Astrocyte (in vitro differentiated cells and primary cell): ENCODE data around the gene CDC6. TPM values are rescaled to one million over a fixed set of nuclear protein-coding genes. Genes with fewer than 3 reads are reported as not detected.

Experiments used
- DNase-seq: peaks from one replicate; pipeline ENCODE4 v3.0.0-alpha.2; 2010; ENCODE audit warnings: low read depth
- FAIRE-seq: peaks from 2 replicates; lab custom pipeline; 2011; peaks lifted over from hg19 to GRCh38; lab: Jason Lieb, UNC
- H2AFZ ChIP-seq: 2 replicates; pipeline ENCODE4 v1.6.0; 2012; ENCODE audit warnings: low read depth, low read length, inconsistent platforms
- H3K27ac ChIP-seq: 2 replicates; pipeline ENCODE4 v1.5.1; 2011; ENCODE audit warnings: low read depth, low read length, inconsistent platforms
- H3K27me3 ChIP-seq: 2 replicates; pipeline ENCODE4 v1.6.0; 2011; ENCODE audit warnings: low read length, inconsistent platforms; ENCODE audit not compliant: insufficient read depth
- H3K36me3 ChIP-seq: 2 replicates; pipeline ENCODE4 v1.5.1; 2011; ENCODE audit warnings: low read length, inconsistent platforms; ENCODE audit not compliant: insufficient read depth
- H3K4me1 ChIP-seq: 2 replicates; pipeline ENCODE4 v1.5.1; 2011; ENCODE audit warnings: low read length, inconsistent platforms; ENCODE audit not compliant: insufficient read depth
- H3K4me2 ChIP-seq: 2 replicates; pipeline ENCODE4 v1.6.0; 2012; ENCODE audit warnings: low read length, inconsistent platforms
- H3K4me3 ChIP-seq: 2 replicates; pipeline ENCODE4 v1.5.1; 2011; ENCODE audit warnings: low read depth, mild to moderate bottlenecking, low read length, inconsistent platforms; ENCODE audit not compliant: insufficient read depth
- H3K79me2 ChIP-seq: 2 replicates; pipeline ENCODE4 v1.6.0; 2012; ENCODE audit warnings: mild to moderate bottlenecking, low read length, inconsistent platforms; ENCODE audit not compliant: insufficient read depth
- H3K9ac ChIP-seq: 2 replicates; pipeline ENCODE4 v1.6.0; 2012; ENCODE audit warnings: mild to moderate bottlenecking, low read length, inconsistent platforms
- H3K9me3 ChIP-seq: 2 replicates; pipeline ENCODE4 v1.5.1; 2012; ENCODE audit warnings: low read depth, mild to moderate bottlenecking, low read length, inconsistent platforms; ENCODE audit not compliant: insufficient read depth
- H4K20me1 ChIP-seq: 2 replicates; pipeline ENCODE4 v1.6.0; 2012; ENCODE audit warnings: low read length, inconsistent platforms; ENCODE audit not compliant: insufficient read depth
- H3K27ac Mint-ChIP-seq: one replicate; pipeline ENCODE4 v1.8.0; 2021; ENCODE audit warnings: mild to moderate bottlenecking, mixed read lengths; ENCODE audit not compliant: unreplicated experiment
- H3K27me3 Mint-ChIP-seq: one replicate; pipeline ENCODE4 v1.8.0; 2021; ENCODE audit warnings: low read depth, mixed read lengths; ENCODE audit not compliant: unreplicated experiment
- H3K36me3 Mint-ChIP-seq: one replicate; pipeline ENCODE4 v1.8.0; 2021; ENCODE audit warnings: low read depth, mixed read lengths; ENCODE audit not compliant: unreplicated experiment
- H3K4me1 Mint-ChIP-seq: one replicate; pipeline ENCODE4 v1.8.0; 2021; ENCODE audit warnings: low read depth, mixed read lengths; ENCODE audit not compliant: unreplicated experiment
- H3K4me3 Mint-ChIP-seq: one replicate; pipeline ENCODE4 v1.8.0; 2021; ENCODE audit warnings: mild to moderate bottlenecking, moderate library complexity, mixed read lengths; ENCODE audit not compliant: unreplicated experiment
- H3K9me3 Mint-ChIP-seq: one replicate; pipeline ENCODE4 v1.8.0; 2021; ENCODE audit warnings: mild to moderate bottlenecking, mixed read lengths; ENCODE audit not compliant: unreplicated experiment
- EZH2 ChIP-seq: IDR thresholded peaks from 2 replicates; pipeline ENCODE4 v1.6.1; 2012; ENCODE audit warnings: mild to moderate bottlenecking, low read length, inconsistent platforms; ENCODE audit not compliant: insufficient read depth
- total RNA-seq: library from RNA; stranded (reverse); gene quantifications from 2 replicates; pipeline ENCODE4 v1.2.1, GENCODE V29; 2021
- TF ChIP-seq, protein P1 (sequence below): IDR thresholded peaks from 2 replicates; pipeline ENCODE4 v1.5.1; 2011; ENCODE audit warnings: low read depth, mild to moderate bottlenecking, inconsistent platforms, low read length, moderate library complexity; ENCODE audit not compliant: insufficient read depth

The CDC6 gene
- total RNA-seq, 1 donor from 2014 or later: 14.4 TPM

DNA sequence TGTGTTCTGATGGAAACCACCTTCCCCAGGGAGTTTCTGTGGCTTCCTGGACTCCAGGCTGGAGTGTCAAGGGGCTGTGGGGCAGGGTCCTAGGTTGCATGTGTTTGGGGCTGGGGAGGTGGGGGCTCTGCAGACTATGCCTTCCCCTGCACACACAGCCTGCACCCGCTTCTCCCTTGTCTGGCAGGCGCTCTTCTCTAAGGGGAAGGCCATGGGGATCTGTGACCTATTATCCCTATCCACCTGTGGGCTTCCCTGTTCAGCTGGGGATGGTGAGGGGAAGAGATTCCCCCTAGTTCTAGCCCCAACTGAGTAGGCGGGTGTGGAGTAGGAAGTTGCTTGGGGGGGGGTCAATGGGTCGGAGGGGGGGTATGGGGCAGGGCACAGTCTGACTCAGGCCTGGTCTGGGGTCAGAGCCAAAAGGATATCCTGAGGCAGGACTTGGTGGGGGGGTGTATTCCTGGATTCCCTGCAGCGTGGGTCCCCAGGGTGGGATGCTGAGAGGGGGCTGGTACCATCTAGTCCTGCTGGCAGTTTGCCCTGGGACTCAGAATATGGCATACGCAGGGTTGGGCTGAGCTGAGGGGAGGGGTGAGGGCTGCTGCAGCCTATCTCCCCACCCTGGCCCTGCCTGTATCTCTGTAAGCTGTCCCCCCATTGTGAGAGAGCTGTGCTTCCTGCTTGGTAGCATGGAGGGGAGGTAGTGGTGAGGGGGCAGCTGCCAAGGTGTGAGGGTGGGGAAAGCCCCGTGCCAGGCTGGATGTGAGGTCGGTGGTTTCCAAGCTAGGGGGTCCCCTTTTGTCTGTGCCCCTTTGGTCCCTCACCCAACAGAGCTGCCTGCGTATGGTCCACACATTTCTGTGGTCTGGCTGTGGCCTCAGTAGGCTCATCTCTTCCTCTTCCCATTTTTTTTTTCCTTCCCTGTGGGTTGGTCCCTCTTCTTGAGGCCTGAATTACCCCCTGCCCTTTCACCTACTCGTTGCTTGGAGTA is 36.0 kb downstream of the CDC6 start:
- peaks cover 59% of the 10 kb centered on the region for H3K4me1 ChIP-seq

DNA sequence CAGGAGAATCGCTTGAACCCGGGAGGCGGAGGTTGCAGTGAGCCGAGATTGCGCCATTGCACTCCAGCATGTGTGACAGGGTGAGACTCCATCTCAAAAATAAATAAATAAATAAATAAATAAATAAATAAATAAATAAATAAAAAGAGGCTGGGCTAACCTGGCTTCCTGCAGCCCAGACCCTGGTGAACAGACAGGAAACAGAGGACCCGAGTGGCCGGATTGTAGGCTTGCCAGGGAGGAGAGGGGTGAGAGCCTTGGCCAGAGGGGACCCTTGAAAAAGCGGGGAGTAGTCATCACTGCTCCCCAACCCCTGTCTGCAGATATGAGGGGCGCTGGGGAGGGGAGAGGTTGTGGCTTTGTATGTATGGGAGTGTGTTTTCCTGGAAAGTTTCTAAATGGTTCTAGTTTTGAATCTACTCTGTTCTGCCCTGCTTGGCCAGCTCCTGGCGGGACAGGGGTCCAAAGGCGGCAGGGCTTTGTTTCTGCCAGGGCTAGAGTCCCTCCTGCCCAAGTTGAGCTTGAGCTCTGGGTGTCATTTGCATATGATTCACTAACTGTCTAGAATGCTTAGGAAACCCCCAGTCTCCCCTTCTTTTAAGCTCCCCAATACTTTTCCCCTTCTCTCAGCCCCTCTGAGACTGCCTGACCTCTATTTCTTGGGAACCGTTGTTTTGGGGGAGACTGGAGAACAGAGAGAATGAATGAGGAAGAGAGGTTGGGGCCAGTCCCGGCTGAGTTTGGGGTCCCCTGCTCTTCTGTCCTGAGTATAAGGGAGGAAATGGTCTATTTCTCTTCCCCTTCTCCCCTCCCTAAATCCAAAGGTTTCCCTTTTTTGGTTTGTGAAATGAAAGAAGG is 37.7 kb downstream of the CDC6 start:
- Mint-ChIP-seq H3K4me3 (no peak overlapping the region), H3K27me3 (no peaks in the 10 kb centered on the region), H3K9me3 (no peaks in the 10 kb centered on the region), H3K36me3 (no peaks in the 10 kb centered on the region), H3K27ac (peak overlapping the region; percentile 66), H3K4me1 (peaks cover 60% of the 10 kb centered on the region)
- peaks cover 46% of the 10 kb centered on the region for H3K4me1 ChIP-seq
- no peaks in the 10 kb centered on the region for H3K36me3 ChIP-seq
- no peak overlapping the region for H3K4me3 ChIP-seq
- H3K27me3 ChIP-seq: no peaks in the 10 kb centered on the region
- H2AFZ ChIP-seq: no peak overlapping the region
- no peak for FAIRE-seq
- peaks cover 91% of the 10 kb centered on the region for H3K79me2 ChIP-seq
- H3K9ac ChIP-seq: no peak overlapping the region
- no peaks in the 10 kb centered on the region for H3K9me3 ChIP-seq
- H4K20me1 ChIP-seq: peaks cover 67% of the 10 kb centered on the region
- DNase-seq: no peak
- no peak overlapping the region for H3K4me2 ChIP-seq
- TF ChIP-seq EZH2: no peak
- TF ChIP-seq, protein P1, sequence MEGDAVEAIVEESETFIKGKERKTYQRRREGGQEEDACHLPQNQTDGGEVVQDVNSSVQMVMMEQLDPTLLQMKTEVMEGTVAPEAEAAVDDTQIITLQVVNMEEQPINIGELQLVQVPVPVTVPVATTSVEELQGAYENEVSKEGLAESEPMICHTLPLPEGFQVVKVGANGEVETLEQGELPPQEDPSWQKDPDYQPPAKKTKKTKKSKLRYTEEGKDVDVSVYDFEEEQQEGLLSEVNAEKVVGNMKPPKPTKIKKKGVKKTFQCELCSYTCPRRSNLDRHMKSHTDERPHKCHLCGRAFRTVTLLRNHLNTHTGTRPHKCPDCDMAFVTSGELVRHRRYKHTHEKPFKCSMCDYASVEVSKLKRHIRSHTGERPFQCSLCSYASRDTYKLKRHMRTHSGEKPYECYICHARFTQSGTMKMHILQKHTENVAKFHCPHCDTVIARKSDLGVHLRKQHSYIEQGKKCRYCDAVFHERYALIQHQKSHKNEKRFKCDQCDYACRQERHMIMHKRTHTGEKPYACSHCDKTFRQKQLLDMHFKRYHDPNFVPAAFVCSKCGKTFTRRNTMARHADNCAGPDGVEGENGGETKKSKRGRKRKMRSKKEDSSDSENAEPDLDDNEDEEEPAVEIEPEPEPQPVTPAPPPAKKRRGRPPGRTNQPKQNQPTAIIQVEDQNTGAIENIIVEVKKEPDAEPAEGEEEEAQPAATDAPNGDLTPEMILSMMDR: no peak
- no peak overlapping the region for H3K27ac ChIP-seq

More for the DNA sequence above, 36.0 kb downstream of the CDC6 start:
- no peaks in the 10 kb centered on the region for H3K36me3 Mint-ChIP-seq
- Histone ChIP-seq H3K27me3 (no peaks in the 10 kb centered on the region), H3K27ac (peak overlapping the region; percentile 90), H4K20me1 (peaks cover 68% of the 10 kb centered on the region), H3K4me3 (no peak overlapping the region), H3K79me2 (peaks cover 96% of the 10 kb centered on the region), H3K9me3 (no peaks in the 10 kb centered on the region), H3K9ac (peak overlapping the region; percentile 77), H3K36me3 (no peaks in the 10 kb centered on the region), H3K4me2 (peak overlapping the region; percentile 96), H2AFZ (no peak overlapping the region)
- peak overlapping the region; percentile 28 for H3K4me3 Mint-ChIP-seq
- no peaks in the 10 kb centered on the region for H3K27me3 Mint-ChIP-seq
- DNase-seq (no peak), FAIRE-seq (no peak)
- no peaks in the 10 kb centered on the region for H3K9me3 Mint-ChIP-seq
- TF ChIP-seq, protein P1: no peak
- no peak for TF ChIP-seq EZH2
- H3K4me1 Mint-ChIP-seq: peaks cover 65% of the 10 kb centered on the region
- H3K27ac Mint-ChIP-seq: peak overlapping the region; percentile 96
